Right lobe of liver (tissue), 6 donors: ENCODE results near the gene GEMIN4. TPM values are rescaled to one million over a fixed set of nuclear protein-coding genes. Genes with fewer than 3 reads are reported as not detected.
A peak's percentile ranks its signal among the peaks of the same experiment; 100 is the strongest.

Experiments
- ATAC-seq, 4 donors: fragments of 200-7000 bp; cut with Tn5 transposase; one replicate each; pipeline ENCODE4 v1.9.1; 2020; ENCODE audit warnings: mild to moderate bottlenecking in 4 of 4, moderate library complexity in 4 of 4
- DNase-seq, 3 donors: peaks; one replicate each; pipeline ENCODE4 v3.0.0-alpha.2; 2020
- H3K27ac ChIP-seq, 3 donors: fragments of 200-600 bp; one replicate each; pipeline ENCODE4 v1.8.0; 2022
- H3K27me3 ChIP-seq, 2 donors: fragments of 200-600 bp; one replicate each; pipeline ENCODE4 v1.8.0; 2022
- H3K36me3 ChIP-seq, 4 donors: fragments of 200-600 bp; sonication (generic) in 1 of 4; one replicate each; pipeline versions ENCODE4 v1.5.1 to v1.8.0; 2017 to 2022; ENCODE audit warnings: control low read depth in 1 of 4
- H3K4me1 ChIP-seq, 4 donors: fragments of 200-600 bp; sonication (generic) in 1 of 4; one replicate each; pipeline versions ENCODE4 v1.5.1 to v1.8.0; 2017 to 2022; ENCODE audit warnings: control low read depth in 1 of 4
- H3K4me3 ChIP-seq, 3 donors: fragments of 200-600 bp; one replicate each; pipeline ENCODE4 v1.8.0; 2022
- H3K9me3 ChIP-seq, 4 donors: fragments of 200-600 bp; sonication (generic) in 1 of 4; one replicate each; pipeline versions ENCODE4 v1.5.1 to v1.8.0; 2017 to 2022; ENCODE audit warnings: control low read depth in 1 of 4
- CTCF ChIP-seq, 4 donors: fragments of 200-600 bp in 3 of 4; fragments of 450-650 bp in 1 of 4; IDR thresholded peaks; one replicate each; pipeline versions ENCODE4 v1.5.1 to v1.8.0; 2016 to 2022; ENCODE audit warnings: antibody characterized with exemption in 4 of 4, mild to moderate bottlenecking in 2 of 4
- POLR2A ChIP-seq: fragments of 450-650 bp; IDR thresholded peaks from one replicate; pipeline ENCODE4 v1.6.1; 2017; ENCODE audit warnings: antibody characterized with exemption, mild to moderate bottlenecking
- WGBS: methylation state at CpG from one replicate; pipeline ENCODE4 v1.1.6; 2018; ENCODE audit warnings: low coverage, low lambda C conversion rate; ENCODE audit not compliant: insufficient coverage; ENCODE audit errors: missing lambda C conversion rate; 5-methylcytosine and 5-hydroxymethylcytosine counted together
- intact Hi-C, 2 donors: fragments of 100-400 bp; cut with DNase I; formaldehyde crosslinking; loops; one replicate each; pipeline versions ENCODE4 v1.11.2 to v1.14.1; 2022
- long read RNA-seq: library from polyadenylated mRNA; unstranded; transcript quantifications from one replicate; pipeline ENCODE4 v2.0.0, GENCODE V29; 2019
- total RNA-seq, 6 experiments: library from RNA; depleted of rRNA in 2 of 6; stranded (reverse); fragments of >200 nt in 2 of 6; fragmentation: NEBNext Ultra II Directional in 3 of 6; extraction: Animal tissue kit (Norgen Biotek cat#: 25700) in 3 of 6; gene quantifications; one replicate each; pipeline versions ENCODE4 v1.1.0 to v1.2.4, GENCODE V29; 2016 to 2023
- donor health status: DM: no; HTN: yes; CAD: no.
- donor health status: DM: no; HTN: no; CAD: no.
- donor health status: DM: no; HTN: no; CAD: no.
- donor health status: DM: no; HTN: yes; CAD: no.
- donor health status: DM: no; HTN: yes; CAD: no.

Gene GEMIN4
- 10 to 100 TPM in 1 of 6 experiments, 1 to 10 TPM in 5; 7.1 to 10.1 (median 8.0) TPM for total RNA-seq
- long read RNA-seq, full-length matches to known transcripts: 2 of 2 reads
- long read RNA-seq, partial matches to known transcripts: 0 of 2 reads
- long read RNA-seq, other reads (novel, unspliced or antisense): 0 of 2 reads

- H3K9me3 ChIP-seq: no peaks in the 10 kb centered on the region
- H3K4me3 ChIP-seq: peak within 1 kb of the TSS; percentile 74 to 84 (median 83)
- intact Hi-C loops: no loop called here
- peaks cover 0 to 12% (median 4%) of the 10 kb centered on the region in 4 donors for H3K4me1 ChIP-seq
- H3K27me3 ChIP-seq: no peaks in the 10 kb centered on the region
- peak within 1 kb of the TSS; percentile 55 to 71 (median 59) for H3K27ac ChIP-seq
- ATAC-seq (peak; percentile 93 to 98 (median 96)), DNase-seq (peak; percentile 94 to 95 (median 94))
- WGBS: no CpG with 5 or more reads among the region's 87 CpGs
- H3K36me3 ChIP-seq: peaks cover 0 to 5% (median 3%) of the 10 kb centered on the region in 4 donors
- TF ChIP-seq POLR2A (peak; percentile 68), CTCF (IDR thresholded peaks at IDR 0.05) (peak; percentile 95 to 97 (median 96))
These were observed at the start of gene GEMIN4 for GRCh38 chr17:752002-752619. Gene GEMIN4, minus strand, starts transcription at chr17:752264. Its CDS starts 122 bp downstream, at chr17:752142.

- WGBS: 60% methylated on average over 5 of the region's 6 CpGs
- Histone ChIP-seq H3K9me3 (no peaks in the 10 kb centered on the region), H3K36me3 (no peaks in the 10 kb centered on the region), H3K27ac (no peak overlapping the region), H3K4me3 (no peak overlapping the region), H3K27me3 (no peaks in the 10 kb centered on the region), H3K4me1 (peaks cover 0 to 3% (median 0%) of the 10 kb centered on the region in 4 donors)
- TF ChIP-seq POLR2A: no peak
- TF ChIP-seq CTCF (IDR thresholded peaks at IDR 0.05): no peak
- ATAC-seq (peak in 3 of 4 donors; percentile 32 to 81 (median 36)), DNase-seq (no peak)
- intact Hi-C loops: no loop called here
These were observed 49.6 kb upstream of the GEMIN4 start for GRCh38 chr17:801660-802059.

- Histone ChIP-seq H3K27ac (no peak overlapping the region), H3K9me3 (no peaks in the 10 kb centered on the region), H3K36me3 (no peaks in the 10 kb centered on the region), H3K4me3 (no peak overlapping the region), H3K27me3 (no peaks in the 10 kb centered on the region), H3K4me1 (peaks cover 0 to 3% (median 0%) of the 10 kb centered on the region in 4 donors)
- 69% methylated on average over 11 of the region's 39 CpGs for WGBS
- intact Hi-C loops: no loop called here
- DNase-seq (no peak), ATAC-seq (no peak)
- no peak for TF ChIP-seq CTCF (IDR thresholded peaks at IDR 0.05)
- no peak for TF ChIP-seq POLR2A
These were observed 48.6 kb upstream of the GEMIN4 start for GRCh38 chr17:800446-801242.

- H3K36me3 ChIP-seq: no peaks in the 10 kb centered on the region
- intact Hi-C loops: loop anchor here (5.0 to 10.0 kb wide), 2 partner anchors 193 to 256 kb away; no protein-coding TSS in a partner anchor
These were observed 47.2 kb upstream of the GEMIN4 start for GRCh38 chr17:799261-799660.

More at GRCh38 chr17:799261-799660, 47.2 kb upstream of the GEMIN4 start:
- ATAC-seq (no peak), DNase-seq (no peak)
- no peaks in the 10 kb centered on the region for H3K9me3 ChIP-seq
- H3K27ac ChIP-seq: no peak overlapping the region
- WGBS: 90% methylated on average over 4 of the region's 11 CpGs
- no peak overlapping the region for H3K4me3 ChIP-seq
- TF ChIP-seq POLR2A (no peak), CTCF (IDR thresholded peaks at IDR 0.05) (no peak)
- H3K4me1 ChIP-seq: peaks cover 0 to 7% (median 0%) of the 10 kb centered on the region in 4 donors
- H3K27me3 ChIP-seq: no peaks in the 10 kb centered on the region
